GM18951 (cell line): ENCODE measurements around the gene TMEM255A.

Experiments used
- POLR2A ChIP-seq: IDR thresholded peaks from 4 replicates; pipeline ENCODE4 v1.6.1; 2011; ENCODE audit warnings: mild to moderate bottlenecking; ENCODE audit not compliant: insufficient read length, insufficient read depth; ENCODE audit errors: extremely low read depth
- in situ Hi-C: fragments of 300-500 bp; cut with MboI; formaldehyde crosslinking; loops from one replicate; pipeline ENCODE4 v1.12.0; 2022; ENCODE audit warnings: low sequenced_read_pairs, mixed read lengths, inconsistent platforms; ENCODE audit not compliant: unreplicated experiment

Gene TMEM255A

DNA sequence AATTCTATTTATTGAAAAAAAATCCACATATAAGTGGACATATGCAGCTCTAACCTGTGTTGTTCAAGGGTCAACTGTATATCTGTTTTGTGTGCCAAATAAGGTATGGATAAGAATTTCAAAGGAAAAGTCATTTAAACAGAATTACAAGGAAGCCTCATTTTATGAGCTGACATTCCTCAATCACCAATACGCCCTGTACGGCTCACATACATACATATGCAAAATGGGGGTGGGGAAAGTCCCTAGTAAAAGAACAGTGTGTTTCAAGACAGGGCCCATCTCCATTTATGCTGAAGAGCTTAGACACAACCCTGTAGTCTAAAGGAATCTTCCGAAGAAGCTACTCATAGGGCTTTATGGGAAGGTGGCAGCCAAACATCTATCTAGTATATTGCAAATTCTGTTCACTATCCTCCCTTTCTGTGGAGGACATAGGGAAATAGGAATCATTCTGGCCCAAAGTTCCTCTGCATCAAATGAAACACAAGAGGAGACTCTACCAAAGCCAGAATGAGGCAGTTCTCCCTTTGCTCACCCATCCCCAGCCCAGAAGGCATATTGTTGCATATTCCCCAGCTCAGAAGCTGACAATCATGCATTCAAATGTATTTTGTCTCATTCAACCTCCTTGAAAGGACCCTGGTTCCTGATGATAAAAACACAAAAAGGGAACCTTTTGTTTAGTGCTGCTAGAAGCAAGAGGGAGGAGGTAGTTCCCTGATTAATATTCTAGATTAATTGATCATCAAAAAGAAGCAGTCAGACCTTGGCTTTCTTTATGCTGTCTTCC lies 74.4 kb downstream of the TMEM255A start:
- in situ Hi-C loops = no loop called here
- TF ChIP-seq POLR2A = no peak

DNA sequence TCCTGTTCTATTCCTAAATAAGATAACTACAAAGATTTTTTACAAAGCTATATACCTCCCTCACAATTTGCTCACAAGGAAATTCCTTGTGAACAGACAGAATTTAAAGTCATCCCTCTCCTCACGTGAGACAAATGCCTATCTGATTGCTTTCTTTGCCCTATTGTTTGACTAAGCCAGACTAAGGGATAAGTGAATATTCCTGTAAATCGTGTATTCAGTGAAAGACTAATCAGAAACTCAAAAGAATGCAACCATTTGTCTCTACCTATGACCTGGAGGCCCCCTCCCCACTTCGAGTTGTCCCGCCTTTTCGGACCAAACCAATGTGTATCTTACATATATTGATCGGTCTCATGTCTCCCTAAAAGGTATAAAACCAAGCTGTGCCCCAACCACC lies 76.0 kb downstream of the TMEM255A start:
- TF ChIP-seq POLR2A = no peak
- in situ Hi-C loops = no loop called here

DNA sequence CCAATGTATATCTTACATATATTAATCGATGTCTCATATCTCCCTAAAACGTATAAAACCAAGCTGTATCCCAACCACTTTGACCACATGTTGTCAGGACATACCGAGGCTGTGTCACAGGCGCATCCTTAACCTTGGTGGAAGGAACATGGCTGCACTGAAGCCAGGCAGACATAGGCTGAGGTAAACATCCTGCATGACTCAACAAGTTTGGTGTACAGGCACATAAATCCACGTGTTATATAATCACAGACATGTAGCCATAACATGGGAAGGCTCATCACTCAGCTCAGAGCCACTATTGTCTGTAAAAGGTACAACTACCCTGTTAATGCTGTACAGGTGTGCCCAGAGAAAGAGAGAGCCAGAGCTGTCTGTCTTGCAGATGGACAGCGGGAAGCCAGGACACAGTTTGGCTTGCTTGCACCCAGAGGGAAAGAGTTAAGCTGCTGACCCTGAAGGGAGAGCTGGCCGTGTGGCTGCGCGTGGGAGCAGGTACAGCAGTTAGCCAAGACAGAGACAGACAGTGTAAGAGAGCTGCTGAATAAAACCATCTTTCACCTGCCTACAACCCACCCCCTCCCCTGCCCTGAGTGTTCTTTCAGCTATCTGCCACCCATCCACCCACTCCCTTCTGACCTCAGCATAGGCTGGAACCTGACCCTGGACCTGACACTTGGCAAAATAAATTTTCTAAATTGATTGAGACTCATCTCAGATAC lies 82.9 kb downstream of the TMEM255A start:
- TF ChIP-seq POLR2A = no peak
- in situ Hi-C loops = no loop called here

DNA sequence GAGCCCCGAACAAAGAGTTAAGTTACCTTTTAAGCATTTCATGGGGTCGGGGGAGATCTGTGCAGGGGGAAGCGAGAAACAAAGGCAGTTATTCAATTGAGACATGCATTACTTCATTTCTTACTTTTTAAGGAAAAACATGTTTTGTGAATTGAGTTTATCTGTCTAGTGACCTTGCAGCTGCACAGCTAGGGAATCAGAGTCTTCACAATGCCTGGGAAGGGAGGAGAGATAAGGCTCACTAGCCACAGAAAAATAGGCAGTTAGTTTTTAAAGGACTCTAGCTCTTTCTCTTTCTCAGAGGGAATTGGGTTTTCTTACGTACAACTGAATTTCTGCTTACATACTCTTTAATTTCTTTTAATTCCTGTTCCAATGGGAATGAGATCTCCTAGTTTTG lies 86.9 kb downstream of the TMEM255A start:
- in situ Hi-C loops = no loop called here
- TF ChIP-seq POLR2A = no peak

GRCh38 chrX:120223374-120223773 lies 87.9 kb downstream of the TMEM255A start:
- TF ChIP-seq POLR2A = no peak
- in situ Hi-C loops = no loop called here

DNA sequence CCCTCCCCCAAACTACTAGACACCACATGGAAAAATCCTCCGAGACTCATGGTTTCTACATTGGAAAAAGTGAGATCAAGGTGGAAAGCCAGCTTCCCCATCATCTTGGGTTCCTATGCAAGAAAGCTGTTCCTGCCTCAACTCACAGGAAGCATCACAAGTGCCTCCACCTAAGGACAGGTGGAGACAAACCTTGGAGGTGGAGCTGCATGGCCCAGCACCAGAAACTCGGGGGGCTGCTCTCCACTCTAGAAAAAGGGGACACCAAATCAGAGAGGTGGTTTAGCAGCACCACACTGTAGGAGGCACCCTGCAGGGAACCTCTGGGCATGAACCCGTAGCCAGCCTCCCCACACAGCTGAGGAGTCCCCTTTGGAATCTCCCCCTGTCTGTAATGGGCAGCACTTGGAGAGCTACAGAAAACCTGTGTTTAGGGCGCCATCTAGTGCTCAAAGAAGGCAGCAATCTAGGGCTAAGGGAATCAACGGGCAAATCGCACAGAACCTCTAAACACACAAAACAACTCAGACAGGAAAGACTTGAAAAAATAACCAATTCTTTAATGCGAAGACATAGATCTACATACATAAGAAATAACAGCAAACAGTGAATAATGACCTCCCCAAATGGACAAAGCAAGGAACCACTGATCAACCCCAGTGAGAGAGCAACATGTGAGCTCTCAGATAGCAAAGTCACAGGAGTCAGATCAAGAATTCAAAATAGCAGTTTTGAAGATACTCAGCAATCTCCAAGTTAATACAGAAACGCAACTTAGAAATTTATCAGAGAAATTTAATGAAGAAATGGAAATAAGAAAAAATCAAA lies 97.6 kb downstream of the TMEM255A start:
- TF ChIP-seq POLR2A = no peak
- in situ Hi-C loops = no loop called here
